Peyer's patch (tissue), 4 donors: ENCODE results near the gene ZNF48. TPM values are rescaled to one million over a fixed set of nuclear protein-coding genes. Genes with fewer than 3 reads are reported as not detected.

Experiments
- DNase-seq, 3 donors: peaks; one replicate each; pipeline ENCODE4 v3.0.0-alpha.2; 2017 to 2019
- H3K27ac ChIP-seq, 4 donors: fragments of 200-600 bp; sonication (generic); one replicate each; pipeline ENCODE4 v1.5.1; 2016 to 2019
- H3K27me3 ChIP-seq, 2 donors: fragments of 200-600 bp; sonication (generic); one replicate each; pipeline ENCODE4 v1.5.1; 2019
- H3K36me3 ChIP-seq, 3 donors: fragments of 200-600 bp; sonication (generic); one replicate each; pipeline ENCODE4 v1.5.1; 2016 to 2019
- H3K4me1 ChIP-seq, 4 donors: fragments of 200-600 bp; sonication (generic); one replicate each; pipeline ENCODE4 v1.5.1; 2016 to 2019
- H3K4me3 ChIP-seq, 4 donors: fragments of 200-600 bp; sonication (generic); 1 replicate in 3 of 4; 2 replicates in 1 of 4; pipeline ENCODE4 v1.5.1; 2016 to 2019; ENCODE audit warnings: mild to moderate bottlenecking in 1 of 4
- H3K9me3 ChIP-seq, 4 donors: fragments of 200-600 bp; sonication (generic); one replicate each; pipeline ENCODE4 v1.5.1; 2016 to 2019; ENCODE audit warnings: mild to moderate bottlenecking in 1 of 4
- POLR2A ChIP-seq, 2 donors: fragments of 450-650 bp; IDR thresholded peaks; one replicate each; pipeline ENCODE4 v1.5.1; 2017; ENCODE audit warnings: antibody characterized with exemption in 2 of 2, mild to moderate bottlenecking in 2 of 2, moderate library complexity in 2 of 2
- total RNA-seq, 4 donors: library from RNA; depleted of rRNA; stranded (reverse); fragments of >200 nt; gene quantifications; one replicate each; pipeline ENCODE4 v1.1.0, GENCODE V29; 2016
- TF ChIP-seq, protein P1 (sequence below), 6 experiments: fragments of 450-650 bp in 4 of 6; fragments of 200-600 bp in 2 of 6; sonication (generic) in 1 of 6; IDR thresholded peaks; one replicate each; pipeline ENCODE4 v1.5.1; 2017 to 2019; ENCODE audit warnings: antibody characterized with exemption in 6 of 6, mild to moderate bottlenecking in 3 of 6, moderate library complexity in 1 of 6

ZNF48 gene
- total RNA-seq, 4 donors from 2014 or later: 4.2 to 9.7 (median 7.1) TPM

DNA sequence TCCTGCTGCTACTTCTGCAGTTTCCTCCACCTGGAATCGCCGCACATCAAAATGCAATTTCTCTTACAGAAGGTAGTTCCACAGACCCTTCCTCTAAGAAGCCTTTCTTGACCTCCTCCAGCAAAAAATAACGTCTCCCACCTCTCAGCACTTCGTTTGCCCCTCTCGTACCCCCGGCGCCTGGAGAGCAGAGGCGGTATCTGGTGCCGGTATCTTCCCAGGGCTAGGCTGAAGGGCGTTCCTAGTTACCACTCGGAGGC, 34.1 kb downstream of the ZNF48 start:
- peak overlapping the region; percentile 67 to 84 (median 76) for H3K27ac ChIP-seq
- peaks cover 0 to 17% (median 3%) of the 10 kb centered on the region in 4 donors for H3K4me1 ChIP-seq
- no peaks in the 10 kb centered on the region for H3K9me3 ChIP-seq
- peak overlapping the region; percentile 61 to 80 (median 66) for H3K4me3 ChIP-seq
- H3K36me3 ChIP-seq: peaks cover 0 to 13% (median 0%) of the 10 kb centered on the region in 3 donors
- TF ChIP-seq, protein P1, sequence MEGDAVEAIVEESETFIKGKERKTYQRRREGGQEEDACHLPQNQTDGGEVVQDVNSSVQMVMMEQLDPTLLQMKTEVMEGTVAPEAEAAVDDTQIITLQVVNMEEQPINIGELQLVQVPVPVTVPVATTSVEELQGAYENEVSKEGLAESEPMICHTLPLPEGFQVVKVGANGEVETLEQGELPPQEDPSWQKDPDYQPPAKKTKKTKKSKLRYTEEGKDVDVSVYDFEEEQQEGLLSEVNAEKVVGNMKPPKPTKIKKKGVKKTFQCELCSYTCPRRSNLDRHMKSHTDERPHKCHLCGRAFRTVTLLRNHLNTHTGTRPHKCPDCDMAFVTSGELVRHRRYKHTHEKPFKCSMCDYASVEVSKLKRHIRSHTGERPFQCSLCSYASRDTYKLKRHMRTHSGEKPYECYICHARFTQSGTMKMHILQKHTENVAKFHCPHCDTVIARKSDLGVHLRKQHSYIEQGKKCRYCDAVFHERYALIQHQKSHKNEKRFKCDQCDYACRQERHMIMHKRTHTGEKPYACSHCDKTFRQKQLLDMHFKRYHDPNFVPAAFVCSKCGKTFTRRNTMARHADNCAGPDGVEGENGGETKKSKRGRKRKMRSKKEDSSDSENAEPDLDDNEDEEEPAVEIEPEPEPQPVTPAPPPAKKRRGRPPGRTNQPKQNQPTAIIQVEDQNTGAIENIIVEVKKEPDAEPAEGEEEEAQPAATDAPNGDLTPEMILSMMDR (IDR thresholded peaks at IDR 0.05): no peak
- no peak for TF ChIP-seq POLR2A (IDR thresholded peaks at IDR 0.05)
- no peaks in the 10 kb centered on the region for H3K27me3 ChIP-seq
- no peak for DNase-seq

DNA sequence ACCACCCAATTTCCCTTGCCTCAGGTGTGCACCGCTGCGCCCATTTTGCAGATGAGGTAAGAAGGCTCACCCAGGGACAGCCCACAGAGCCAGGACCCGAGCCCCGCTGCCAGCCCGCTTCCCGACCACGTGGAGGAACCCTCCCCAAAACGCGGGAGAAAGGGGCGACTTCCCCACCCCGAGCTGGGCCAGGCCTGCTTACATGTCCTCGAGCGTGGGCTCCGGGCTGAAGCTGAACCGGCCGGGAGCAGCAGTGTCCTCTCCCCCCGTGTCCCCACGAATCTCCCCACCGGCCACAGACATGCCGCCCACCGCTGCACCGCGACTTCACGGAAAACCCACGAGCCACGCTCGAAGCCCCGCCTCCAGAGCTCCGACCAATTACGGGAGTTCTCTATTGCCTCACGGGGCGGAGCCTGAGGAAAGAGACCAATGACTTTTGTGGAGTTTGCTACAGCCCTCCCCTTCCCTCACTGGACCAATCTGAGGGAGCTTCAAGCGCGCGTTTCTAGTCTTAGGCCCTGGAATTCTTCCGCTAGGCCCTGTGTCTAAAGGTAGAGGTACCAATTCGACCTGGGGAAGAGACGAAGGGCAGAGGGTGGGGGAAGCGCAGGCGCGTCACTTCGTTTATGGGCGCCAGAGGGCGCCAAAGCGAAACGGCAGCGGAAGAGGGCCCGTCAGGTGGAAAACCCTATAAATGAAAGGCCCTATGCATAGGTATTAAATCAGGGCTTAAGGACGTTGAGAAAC, 34.6 kb downstream of the ZNF48 start, which contains the start of gene DCTPP1:
TSS of gene DCTPP1 (minus strand) at position 353 of the 750 bp plus-strand sequence. CDS start at position 303, 50 bp downstream.
- Histone ChIP-seq H3K4me3 (peak within 1 kb of the TSS; percentile 61 to 80 (median 66)), H3K9me3 (no peaks in the 10 kb centered on the region), H3K27ac (peak within 1 kb of the TSS; percentile 67 to 84 (median 76)), H3K36me3 (peaks cover 0 to 8% (median 0%) of the 10 kb centered on the region in 3 donors), H3K27me3 (no peaks in the 10 kb centered on the region), H3K4me1 (peaks cover 0 to 17% (median 3%) of the 10 kb centered on the region in 4 donors)
- TF ChIP-seq, protein P1 (IDR thresholded peaks at IDR 0.05): peak; percentile 81 to 98 (median 92)
- TF ChIP-seq POLR2A (IDR thresholded peaks at IDR 0.05): peak in 1 of 2 donors; percentile 49
- peak; percentile 94 to 99 (median 98) for DNase-seq

DNA sequence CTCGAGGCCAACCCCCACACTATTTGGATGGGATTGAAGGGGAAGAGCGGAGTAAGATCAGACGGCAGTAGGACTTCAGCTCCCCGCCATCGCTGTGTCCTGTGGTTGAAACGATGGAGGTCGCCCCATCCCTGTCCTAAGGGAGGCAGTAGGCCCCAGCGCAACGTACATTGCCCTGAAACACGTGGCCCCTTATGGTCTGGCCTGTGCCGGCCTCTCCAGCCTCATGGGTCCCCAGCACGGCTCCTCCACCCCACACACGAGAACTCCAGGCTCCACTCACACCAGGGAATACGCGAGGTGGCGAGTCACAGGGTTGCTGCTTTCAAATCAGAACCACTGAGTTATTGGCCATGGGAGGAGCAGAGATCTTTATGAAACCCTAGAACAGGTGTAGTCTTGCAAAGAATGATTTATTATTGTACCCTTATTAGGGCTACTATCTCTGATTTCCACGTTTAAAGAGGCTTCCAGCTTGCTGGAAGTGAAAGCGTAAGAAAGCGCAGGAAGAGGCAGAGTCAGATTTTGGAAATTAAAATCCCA, 35.3 kb downstream of the ZNF48 start:
- DNase-seq: peak in 1 of 3 donors; percentile 64
- H3K36me3 ChIP-seq: peaks cover 0 to 2% (median 0%) of the 10 kb centered on the region in 3 donors
- H3K27ac ChIP-seq: peak overlapping the region; percentile 57 to 84 (median 68)
- no peak for TF ChIP-seq POLR2A (IDR thresholded peaks at IDR 0.05)
- TF ChIP-seq, protein P1 (IDR thresholded peaks at IDR 0.05): no peak
- H3K4me1 ChIP-seq: peaks cover 0 to 17% (median 3%) of the 10 kb centered on the region in 4 donors
- no peaks in the 10 kb centered on the region for H3K27me3 ChIP-seq
- H3K4me3 ChIP-seq: peak overlapping the region in 3 of 4 donors; percentile 61 to 80 (median 72)
- no peaks in the 10 kb centered on the region for H3K9me3 ChIP-seq

DNA sequence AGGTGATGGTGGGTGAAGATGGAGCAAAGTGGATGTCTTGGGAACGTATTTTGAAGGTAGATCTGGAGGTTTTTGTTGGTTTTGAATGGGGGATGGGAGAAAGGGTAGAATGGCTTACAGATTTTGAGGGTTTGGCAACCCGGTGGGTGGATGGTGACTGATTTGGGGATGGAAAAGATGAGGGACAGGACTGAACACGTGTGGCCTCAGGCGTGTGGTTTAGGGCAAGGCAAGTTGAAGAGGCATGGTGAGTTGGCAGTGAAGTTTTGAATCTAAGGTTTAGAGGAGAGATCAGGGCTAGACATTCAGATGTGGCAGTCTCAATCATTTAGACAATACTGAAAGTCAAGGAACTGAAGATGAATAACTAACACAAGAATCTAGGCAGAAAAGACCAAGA, 39.6 kb downstream of the ZNF48 start:
- Histone ChIP-seq H3K36me3 (no peaks in the 10 kb centered on the region), H3K4me1 (peaks cover 0 to 7% (median 0%) of the 10 kb centered on the region in 4 donors), H3K9me3 (no peaks in the 10 kb centered on the region), H3K4me3 (no peak overlapping the region), H3K27ac (no peak overlapping the region), H3K27me3 (no peaks in the 10 kb centered on the region)
- no peak for DNase-seq
- TF ChIP-seq, protein P1 (IDR thresholded peaks at IDR 0.05): no peak
- TF ChIP-seq POLR2A (IDR thresholded peaks at IDR 0.05): no peak

DNA sequence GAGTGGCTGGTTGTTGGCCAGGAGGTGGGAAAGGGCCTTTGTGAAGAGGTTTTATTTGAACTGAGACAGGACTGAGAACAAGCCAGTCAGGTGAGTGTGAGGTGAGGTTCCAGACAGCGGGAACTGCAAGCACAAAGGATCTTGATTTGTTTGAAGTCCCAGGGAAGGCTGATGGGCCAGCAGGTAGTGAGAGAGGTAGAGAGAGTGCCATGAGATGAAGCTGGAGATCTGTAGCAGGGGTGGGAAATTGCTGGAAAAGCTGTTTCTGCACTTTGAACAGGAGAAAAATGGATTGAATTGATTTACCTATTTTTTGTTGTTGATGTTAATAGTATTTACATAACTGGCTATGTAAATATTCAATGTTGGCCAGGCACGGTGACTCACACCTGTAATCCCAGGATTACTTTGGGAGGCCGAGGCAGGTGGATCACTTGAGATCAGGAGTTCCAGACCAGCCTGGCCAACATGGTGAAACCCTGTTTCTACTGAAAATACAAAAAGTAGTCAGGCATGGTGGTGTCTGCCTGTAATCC, 42.4 kb downstream of the ZNF48 start:
- H3K27me3 ChIP-seq: no peaks in the 10 kb centered on the region
- H3K27ac ChIP-seq: no peak overlapping the region
- no peak for TF ChIP-seq POLR2A (IDR thresholded peaks at IDR 0.05)
- TF ChIP-seq, protein P1 (IDR thresholded peaks at IDR 0.05): no peak
- H3K4me3 ChIP-seq: no peak overlapping the region
- H3K36me3 ChIP-seq: no peaks in the 10 kb centered on the region
- H3K9me3 ChIP-seq: no peaks in the 10 kb centered on the region
- DNase-seq: no peak
- no peaks in the 10 kb centered on the region for H3K4me1 ChIP-seq
